OCI-LY7 (cell line): ENCODE data around the gene GCNT2. TPM values are rescaled to one million over a fixed set of nuclear protein-coding genes. Genes with fewer than 3 reads are reported as not detected.
"Not testable (repeated sequence)": the region's sequence is repeated elsewhere in the genome, so short reads cannot be mapped to it uniquely, and the experiment has no call there.

Experiments used
- BruUV-seq: library from RNA; stranded (reverse); fragments of 400-500 nt; replicated peaks from 2 replicates; lab custom pipeline; 2021; lab: Mats Ljungman, UMichigan
- CTCF ChIA-PET: fragments of 300-600 bp; sonication (Branson Sonifier 250); formaldehyde crosslinking; loops from one replicate; lab custom pipeline; 2022; ENCODE audit warnings: antibody characterized with exemption; ENCODE audit not compliant: unreplicated experiment; lab: Charles Lee
- POLR2A ChIA-PET: fragments of 300-600 bp; sonication (Branson Sonifier 250); formaldehyde crosslinking; loops from one replicate; lab custom pipeline; 2022; ENCODE audit warnings: antibody characterized with exemption; lab: Charles Lee
- DNase-seq: peaks from one replicate; pipeline ENCODE4 v3.0.0-alpha.2; 2015; ENCODE audit warnings: low spot score
- H2AFZ ChIP-seq: fragments of 200-600 bp; sonication (generic), shearing (Covaris generic); 2 replicates; pipeline ENCODE4 v1.6.1; 2014; ENCODE audit warnings: mild to moderate bottlenecking, antibody characterized with exemption, low read length, moderate library complexity
- H3K27ac ChIP-seq: fragments of 200-600 bp; sonication (generic); 2 replicates; pipeline ENCODE4 v1.5.1; 2014; ENCODE audit warnings: mixed run types, low read depth, mild to moderate bottlenecking, moderate library complexity, low read length, inconsistent platforms; ENCODE audit not compliant: poor library complexity, severe bottlenecking
- H3K36me3 ChIP-seq: fragments of 200-600 bp; sonication (generic); 2 replicates; pipeline ENCODE4 v1.6.1; 2014; ENCODE audit warnings: mild to moderate bottlenecking, antibody characterized with exemption, low read length, moderate library complexity, mixed read lengths; ENCODE audit not compliant: insufficient read depth
- H3K4me1 ChIP-seq: fragments of 200-600 bp; sonication (generic); 2 replicates; pipeline ENCODE4 v1.5.1; 2014; ENCODE audit warnings: mild to moderate bottlenecking, low read length; ENCODE audit not compliant: insufficient read depth, poor library complexity, severe bottlenecking
- H3K4me2 ChIP-seq: fragments of 200-600 bp; sonication (generic); 2 replicates; pipeline ENCODE4 v1.6.1; 2014; ENCODE audit warnings: mild to moderate bottlenecking, low read length
- H3K4me3 ChIP-seq: fragments of 200-600 bp; sonication (generic); 2 replicates; pipeline ENCODE4 v1.5.1; 2014; ENCODE audit warnings: mild to moderate bottlenecking, low read depth, low read length; ENCODE audit not compliant: poor library complexity, severe bottlenecking
- H3K79me2 ChIP-seq: fragments of 200-600 bp; sonication (generic); 2 replicates; pipeline ENCODE4 v1.6.1; 2016; ENCODE audit warnings: low read depth, mild to moderate bottlenecking, low read length, moderate library complexity, mixed read lengths; ENCODE audit not compliant: insufficient read depth
- H3K9me2 ChIP-seq: fragments of 200-600 bp; sonication (generic); 2 replicates; pipeline ENCODE4 v1.6.1; 2016; ENCODE audit warnings: mild to moderate bottlenecking, low read length, mixed read lengths; ENCODE audit not compliant: insufficient read depth
- H3K9me3 ChIP-seq: fragments of 200-600 bp; sonication (generic); 2 replicates; pipeline ENCODE4 v1.6.1; 2014; ENCODE audit warnings: mild to moderate bottlenecking, mixed run types, low read length, mixed read lengths
- H4K20me1 ChIP-seq: fragments of 200-600 bp; sonication (generic); 2 replicates; pipeline ENCODE4 v1.6.1; 2014; ENCODE audit warnings: mild to moderate bottlenecking, antibody characterized with exemption, low read length, moderate library complexity, mixed read lengths; ENCODE audit not compliant: insufficient read depth
- EZH2phosphoT487 ChIP-seq: fragments of 200-600 bp; sonication (generic); IDR thresholded peaks from 2 replicates; pipeline ENCODE4 v1.6.1; 2018; ENCODE audit warnings: low read depth, borderline replicate concordance, mild to moderate bottlenecking, mixed run types, antibody characterized with exemption, low read length, moderate library complexity, mixed read lengths
- intact Hi-C: fragments of 100-400 bp; cut with micrococcal nuclease; formaldehyde crosslinking; loops from one replicate; pipeline ENCODE4 v1.10.0; 2022; ENCODE audit not compliant: unreplicated experiment
- total RNA-seq, 2 experiments: library from RNA; depleted of rRNA in 1 of 2; stranded (reverse); fragments of >200 nt in 1 of 2; shearing (Covaris generic) in 1 of 2; gene quantifications; 2 replicates each; pipeline ENCODE4 v1.2.3, GENCODE V29; 2014 to 2022
- TF ChIP-seq, protein P1 (sequence below): fragments of 200-600 bp; sonication (generic); conservative IDR thresholded peaks from 2 replicates; pipeline ENCODE4 v1.5.1; 2014; ENCODE audit warnings: mild to moderate bottlenecking, antibody characterized with exemption, low read length, moderate library complexity, mixed read lengths

The GCNT2 gene
- total RNA-seq, 2 experiments from 2014 or later: 17.4 to 25.2 TPM

DNA sequence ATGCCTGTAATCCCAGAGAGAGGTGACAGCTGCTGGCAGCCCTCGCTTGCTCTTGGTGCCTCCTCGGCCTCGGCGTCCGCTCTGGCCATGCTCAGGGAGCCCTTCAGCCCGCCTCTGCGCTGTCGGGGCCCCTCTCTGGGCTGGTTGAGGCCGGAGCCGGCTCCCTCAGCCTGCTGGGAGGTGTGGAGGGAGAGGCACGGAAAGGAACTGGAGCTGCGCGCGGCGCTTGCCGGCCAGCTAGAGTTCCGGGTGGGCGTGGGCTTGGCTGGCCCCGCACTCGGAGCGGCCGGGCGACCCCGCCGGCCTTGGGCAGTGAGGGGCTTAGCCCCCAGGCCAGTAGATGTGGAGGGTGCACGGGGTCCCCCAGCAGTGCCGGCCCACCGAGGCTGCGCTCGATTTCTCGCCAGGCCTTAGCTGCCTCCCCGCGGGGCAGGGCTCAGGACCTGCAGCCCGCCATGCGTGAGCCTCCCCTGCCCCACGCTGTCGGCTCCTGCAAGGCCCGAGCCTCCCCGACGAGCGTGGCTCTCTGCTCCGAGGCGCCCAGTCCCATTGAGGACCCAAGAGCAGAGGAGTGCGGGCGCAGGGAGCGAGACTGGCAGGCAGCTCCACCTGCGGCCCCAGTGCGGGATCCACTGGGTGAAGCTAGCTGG is 138.7 kb downstream of the GCNT2 start:
- intact Hi-C loops: no loop called here
- H3K27ac ChIP-seq: no peak overlapping the region
- POLR2A ChIA-PET: no interaction called here
- no peaks in the 10 kb centered on the region for H3K4me1 ChIP-seq
- DNase-seq: no peak
- no peaks in the 10 kb centered on the region for H3K9me3 ChIP-seq
- no peaks in the 10 kb centered on the region for H4K20me1 ChIP-seq
- H3K9me2 ChIP-seq: no peaks in the 10 kb centered on the region
- H3K4me2 ChIP-seq: no peak overlapping the region
- no peak overlapping the region for H2AFZ ChIP-seq
- H3K4me3 ChIP-seq: no peak overlapping the region
- no peaks in the 10 kb centered on the region for H3K36me3 ChIP-seq
- CTCF ChIA-PET: no interaction called here
- no TSS peak for BruUV-seq
- no peaks in the 10 kb centered on the region for H3K79me2 ChIP-seq
- TF ChIP-seq, protein P1, sequence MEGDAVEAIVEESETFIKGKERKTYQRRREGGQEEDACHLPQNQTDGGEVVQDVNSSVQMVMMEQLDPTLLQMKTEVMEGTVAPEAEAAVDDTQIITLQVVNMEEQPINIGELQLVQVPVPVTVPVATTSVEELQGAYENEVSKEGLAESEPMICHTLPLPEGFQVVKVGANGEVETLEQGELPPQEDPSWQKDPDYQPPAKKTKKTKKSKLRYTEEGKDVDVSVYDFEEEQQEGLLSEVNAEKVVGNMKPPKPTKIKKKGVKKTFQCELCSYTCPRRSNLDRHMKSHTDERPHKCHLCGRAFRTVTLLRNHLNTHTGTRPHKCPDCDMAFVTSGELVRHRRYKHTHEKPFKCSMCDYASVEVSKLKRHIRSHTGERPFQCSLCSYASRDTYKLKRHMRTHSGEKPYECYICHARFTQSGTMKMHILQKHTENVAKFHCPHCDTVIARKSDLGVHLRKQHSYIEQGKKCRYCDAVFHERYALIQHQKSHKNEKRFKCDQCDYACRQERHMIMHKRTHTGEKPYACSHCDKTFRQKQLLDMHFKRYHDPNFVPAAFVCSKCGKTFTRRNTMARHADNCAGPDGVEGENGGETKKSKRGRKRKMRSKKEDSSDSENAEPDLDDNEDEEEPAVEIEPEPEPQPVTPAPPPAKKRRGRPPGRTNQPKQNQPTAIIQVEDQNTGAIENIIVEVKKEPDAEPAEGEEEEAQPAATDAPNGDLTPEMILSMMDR: no peak
- no peak for TF ChIP-seq EZH2phosphoT487

DNA sequence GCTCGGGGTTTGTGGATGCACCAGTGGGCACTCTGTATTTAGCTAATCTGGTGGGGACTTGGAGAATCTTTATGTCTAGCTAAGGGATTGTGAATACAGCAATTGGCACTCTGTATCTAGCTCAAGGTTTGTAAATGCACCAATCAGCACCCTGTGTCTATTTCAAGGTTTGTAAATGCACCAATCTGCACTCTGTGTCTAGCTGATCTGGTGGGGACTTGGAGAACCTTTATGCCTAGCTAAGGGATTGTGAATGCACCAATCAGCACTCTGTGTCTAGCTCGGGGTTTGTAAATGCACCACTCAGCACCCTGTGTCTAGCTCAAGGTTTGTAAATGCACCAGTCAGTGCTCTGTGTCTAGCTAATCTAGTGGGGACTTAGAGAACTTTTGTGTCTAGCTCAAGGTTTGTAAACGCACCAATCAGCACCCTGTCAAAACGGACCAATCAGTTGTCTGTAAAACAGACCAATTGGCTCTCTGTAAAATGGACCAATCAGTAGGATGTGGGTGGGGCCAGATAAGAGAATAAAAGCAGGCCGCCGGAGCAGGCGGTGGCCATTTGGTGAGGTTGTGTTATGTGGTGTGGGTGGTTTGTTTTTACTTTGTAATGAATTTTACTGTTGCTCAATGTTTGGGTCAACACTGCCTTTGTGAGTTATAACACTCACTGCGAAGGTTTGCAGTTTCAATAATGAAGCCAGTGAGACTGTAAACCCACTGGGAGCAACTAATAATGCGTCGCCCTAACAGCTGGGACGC is 139.5 kb downstream of the GCNT2 start:
- H3K4me1 ChIP-seq, H4K20me1 ChIP-seq, H3K9me3 ChIP-seq, H3K4me3 ChIP-seq, H3K27ac ChIP-seq, POLR2A ChIA-PET, H2AFZ ChIP-seq, CTCF ChIA-PET, H3K36me3 ChIP-seq, H3K79me2 ChIP-seq, H3K9me2 ChIP-seq, intact Hi-C loops, DNase-seq, BruUV-seq, H3K4me2 ChIP-seq: not testable (repeated sequence)

DNA sequence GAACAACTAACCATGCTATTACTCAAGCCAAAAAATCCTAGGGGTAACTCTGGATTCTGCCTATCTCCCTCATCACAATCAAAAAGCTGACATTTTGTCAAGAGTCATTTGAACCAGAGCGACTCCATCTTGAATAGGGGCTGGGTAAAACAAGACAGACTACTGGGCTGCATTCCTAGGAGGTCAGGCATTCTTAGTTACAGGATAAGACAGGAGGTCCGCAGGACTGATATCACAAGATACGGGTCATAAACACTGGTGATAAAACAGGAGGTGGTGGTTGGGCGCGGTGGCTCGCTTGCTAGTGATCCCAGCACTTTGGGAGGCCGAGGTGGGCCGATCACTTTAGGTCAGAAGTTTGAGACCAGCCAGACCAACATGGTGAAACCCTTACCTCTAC is 141.1 kb downstream of the GCNT2 start:
- Histone ChIP-seq H3K4me3 (no peak overlapping the region), H3K9me3 (no peaks in the 10 kb centered on the region), H3K4me1 (no peaks in the 10 kb centered on the region), H4K20me1 (no peaks in the 10 kb centered on the region), H3K79me2 (no peaks in the 10 kb centered on the region), H3K4me2 (no peak overlapping the region), H3K27ac (no peak overlapping the region), H3K9me2 (no peaks in the 10 kb centered on the region), H3K36me3 (no peaks in the 10 kb centered on the region), H2AFZ (no peak overlapping the region)
- POLR2A ChIA-PET: interaction anchor here (0.6 to 1.4 kb wide), 3 partner anchors 8 to 132 kb away, joined by 4 to 6 read pairs (median 4); no protein-coding TSS in a partner anchor
- no peak for TF ChIP-seq EZH2phosphoT487
- TF ChIP-seq, protein P1: no peak
- no peak for DNase-seq
- CTCF ChIA-PET: no interaction called here
- no TSS peak for BruUV-seq
- intact Hi-C loops: no loop called here
